K562 (cell line): ENCODE measurements around the gene BRCA1. TPM values are rescaled to one million over a fixed set of nuclear protein-coding genes. Genes with fewer than 3 reads are reported as not detected.

Source experiments
- polyA plus RNA-seq, 8 experiments: library from polyadenylated mRNA; depleted of rRNA in 4 of 8; stranded (reverse) in 5 of 8; unstranded in 3 of 8; fragments of >200 nt; fragmentation: Nextera tagmentation in 2 of 8; fragmentation: Illumina TruSeq in 1 of 8; extraction: Ambion mirVana in 2 of 8; extraction: Trizol in 1 of 8; gene quantifications; 2 replicates each; pipeline versions ENCODE4 v1.2.1 to v1.2.3, GENCODE V29; 2011 to 2014; ENCODE audit warnings: inconsistent platforms in 1 of 8, missing spikeins in 1 of 8
- small RNA-seq: library from RNA; depleted of rRNA; stranded (forward); fragments of <200 nt; gene quantifications from one replicate; pipeline ENCODE3, GENCODE V24; 2014
- total RNA-seq, 7 experiments: library from RNA; depleted of rRNA in 6 of 7; stranded (reverse); fragments of >200 nt in 6 of 7; fragmentation: Illumina TruSeq in 2 of 7; extraction: Trizol in 2 of 7; gene quantifications; 2 replicates each; pipeline versions ENCODE4 v1.2.1 to v1.2.3, GENCODE V29; 2011 to 2021; ENCODE audit warnings: low replicate concordance in 1 of 7

The BRCA1 gene
- total and polyA plus RNA-seq, 9 of the 15 experiments (the other 6 are each of a cell fraction or from before 2014, with no cell fraction given), result 25.9 to 95.3 (median 62.3) TPM

Small RNAs within 50 kb of the gene (small RNA-seq; reads per million reads assigned to genes)
- gene AC060780.2 (not detected), gene AC060780.3 (not detected), gene AC135721.1 (not detected)

Other genes starting within 250 kb of the BRCA1 start
Only the 7 nearest of the 12 such genes appear.
- 11.7 and 13.9 TPM in 2 replicates for gene IFI35, start 118.6 kb downstream of the BRCA1 start, total RNA-seq (2014; rRNA removed)
- gene IFI35, start 118.6 kb downstream of the BRCA1 start, total RNA-seq (2014; rRNA removed; fragmentation: Illumina TruSeq; extraction: Trizol), result 3.9 and 4.7 TPM in 2 replicates
- gene IFI35, start 118.6 kb downstream of the BRCA1 start, total RNA-seq (2015; rRNA removed; fragmentation: Illumina TruSeq; extraction: Trizol), result 8.4 and 9.4 TPM in 2 replicates
- 10.6 TPM in 2 replicates for gene IFI35, start 118.6 kb downstream of the BRCA1 start, total RNA-seq (2021)
- gene IFI35, start 118.6 kb downstream of the BRCA1 start, polyA plus RNA-seq (2011; rRNA removed), result 5.3 and 7.5 TPM in 2 replicates
- gene IFI35, start 118.6 kb downstream of the BRCA1 start, polyA plus RNA-seq (2014; fragmentation: Illumina TruSeq; extraction: Trizol), result 11.3 TPM in 2 replicates
- gene IFI35, start 118.6 kb downstream of the BRCA1 start, polyA plus RNA-seq (2014; fragmentation: Nextera tagmentation; extraction: Ambion mirVana), result 10 to 100 TPM in 1 of 2 experiments, 1 to 10 TPM in 1; 4.4 to 10.2 TPM
- gene IFI35, start 118.6 kb downstream of the BRCA1 start, polyA plus RNA-seq (2014; rRNA removed), result 12.0 and 13.1 TPM in 2 replicates
- 72.5 and 96.7 TPM in 2 replicates for gene VAT1, start 103.0 kb downstream of the BRCA1 start, total RNA-seq (2014; rRNA removed)
- gene VAT1, start 103.0 kb downstream of the BRCA1 start, total RNA-seq (2014; rRNA removed; fragmentation: Illumina TruSeq; extraction: Trizol), result 58.6 and 60.6 TPM in 2 replicates
- 94.7 and 97.8 TPM in 2 replicates for gene VAT1, start 103.0 kb downstream of the BRCA1 start, total RNA-seq (2015; rRNA removed; fragmentation: Illumina TruSeq; extraction: Trizol)
- gene VAT1, start 103.0 kb downstream of the BRCA1 start, total RNA-seq (2021), result 141 and 153 TPM in 2 replicates
- 46.3 and 61.6 TPM in 2 replicates for gene VAT1, start 103.0 kb downstream of the BRCA1 start, polyA plus RNA-seq (2011; rRNA removed)
- gene VAT1, start 103.0 kb downstream of the BRCA1 start, polyA plus RNA-seq (2014; fragmentation: Illumina TruSeq; extraction: Trizol), result 108 and 109 TPM in 2 replicates
- 10 to 100 TPM; 29.4 to 46.0 TPM for gene VAT1, start 103.0 kb downstream of the BRCA1 start, polyA plus RNA-seq (2014; fragmentation: Nextera tagmentation; extraction: Ambion mirVana)
- 62.2 and 66.7 TPM in 2 replicates for gene VAT1, start 103.0 kb downstream of the BRCA1 start, polyA plus RNA-seq (2014; rRNA removed)
- 0.68 and 1.3 TPM in 2 replicates for gene RND2, start 100.1 kb downstream of the BRCA1 start, total RNA-seq (2014; rRNA removed)
- gene RND2, start 100.1 kb downstream of the BRCA1 start, total RNA-seq (2014; rRNA removed; fragmentation: Illumina TruSeq; extraction: Trizol), result 0.98 and 0.99 TPM in 2 replicates
- gene RND2, start 100.1 kb downstream of the BRCA1 start, total RNA-seq (2015; rRNA removed; fragmentation: Illumina TruSeq; extraction: Trizol), result 1.4 TPM in 2 replicates
- gene RND2, start 100.1 kb downstream of the BRCA1 start, total RNA-seq (2021), result 1.8 TPM in 2 replicates
- gene RND2, start 100.1 kb downstream of the BRCA1 start, polyA plus RNA-seq (2011; rRNA removed), result 1.4 and 1.9 TPM in 2 replicates
- gene RND2, start 100.1 kb downstream of the BRCA1 start, polyA plus RNA-seq (2014; fragmentation: Illumina TruSeq; extraction: Trizol), result 1.3 TPM in 2 replicates
- under 1 TPM; 0.15 to 0.39 TPM for gene RND2, start 100.1 kb downstream of the BRCA1 start, polyA plus RNA-seq (2014; fragmentation: Nextera tagmentation; extraction: Ambion mirVana)
- 0.77 and 1.8 TPM in 2 replicates for gene RND2, start 100.1 kb downstream of the BRCA1 start, polyA plus RNA-seq (2014; rRNA removed)
- 37.0 and 38.9 TPM in 2 replicates for gene NBR1, start 45.9 kb upstream of the BRCA1 start, total RNA-seq (2014; rRNA removed)
- 50.2 and 59.5 TPM in 2 replicates for gene NBR1, start 45.9 kb upstream of the BRCA1 start, total RNA-seq (2014; rRNA removed; fragmentation: Illumina TruSeq; extraction: Trizol)
- gene NBR1, start 45.9 kb upstream of the BRCA1 start, total RNA-seq (2015; rRNA removed; fragmentation: Illumina TruSeq; extraction: Trizol), result 33.9 and 36.8 TPM in 2 replicates
- 39.9 and 44.8 TPM in 2 replicates for gene NBR1, start 45.9 kb upstream of the BRCA1 start, total RNA-seq (2021)
- gene NBR1, start 45.9 kb upstream of the BRCA1 start, polyA plus RNA-seq (2011; rRNA removed), result 41.0 and 70.1 TPM in 2 replicates
- gene NBR1, start 45.9 kb upstream of the BRCA1 start, polyA plus RNA-seq (2014; fragmentation: Illumina TruSeq; extraction: Trizol), result 58.6 and 62.8 TPM in 2 replicates
- 1 to 10 TPM; 4.2 to 7.5 TPM for gene NBR1, start 45.9 kb upstream of the BRCA1 start, polyA plus RNA-seq (2014; fragmentation: Nextera tagmentation; extraction: Ambion mirVana)
- gene NBR1, start 45.9 kb upstream of the BRCA1 start, polyA plus RNA-seq (2014; rRNA removed), result 36.2 and 39.9 TPM in 2 replicates
- gene TMEM106A, start 86.5 kb upstream of the BRCA1 start, total RNA-seq (2014; rRNA removed), result 0.08 and 0.09 TPM in 2 replicates
- 0.15 and 0.29 TPM in 2 replicates for gene TMEM106A, start 86.5 kb upstream of the BRCA1 start, total RNA-seq (2014; rRNA removed; fragmentation: Illumina TruSeq; extraction: Trizol)
- 0.26 and 0.29 TPM in 2 replicates for gene TMEM106A, start 86.5 kb upstream of the BRCA1 start, total RNA-seq (2015; rRNA removed; fragmentation: Illumina TruSeq; extraction: Trizol)
- 0.24 and 0.40 TPM in 2 replicates for gene TMEM106A, start 86.5 kb upstream of the BRCA1 start, total RNA-seq (2021)
- gene TMEM106A, start 86.5 kb upstream of the BRCA1 start, polyA plus RNA-seq (2011; rRNA removed), result 0.16 and 0.24 TPM in 2 replicates
- gene TMEM106A, start 86.5 kb upstream of the BRCA1 start, polyA plus RNA-seq (2014; fragmentation: Illumina TruSeq; extraction: Trizol), result 0.13 and 0.21 TPM in 2 replicates
- gene TMEM106A, start 86.5 kb upstream of the BRCA1 start, polyA plus RNA-seq (2014; fragmentation: Nextera tagmentation; extraction: Ambion mirVana), result under 1 TPM; 0.03 to 0.07 TPM
- 0.09 and 0.15 TPM in 2 replicates for gene TMEM106A, start 86.5 kb upstream of the BRCA1 start, polyA plus RNA-seq (2014; rRNA removed)
- gene CCDC200, start 103.3 kb upstream of the BRCA1 start, total RNA-seq (2014; rRNA removed), result not detected in 2 replicates
- gene CCDC200, start 103.3 kb upstream of the BRCA1 start, total RNA-seq (2014; rRNA removed; fragmentation: Illumina TruSeq; extraction: Trizol), result not detected in 2 replicates
- gene CCDC200, start 103.3 kb upstream of the BRCA1 start, total RNA-seq (2015; rRNA removed; fragmentation: Illumina TruSeq; extraction: Trizol), result not detected in 2 replicates
- not detected in 2 replicates for gene CCDC200, start 103.3 kb upstream of the BRCA1 start, total RNA-seq (2021)
- not detected in 2 replicates for gene CCDC200, start 103.3 kb upstream of the BRCA1 start, polyA plus RNA-seq (2011; rRNA removed)
- not detected in 2 replicates for gene CCDC200, start 103.3 kb upstream of the BRCA1 start, polyA plus RNA-seq (2014; fragmentation: Illumina TruSeq; extraction: Trizol)
- gene CCDC200, start 103.3 kb upstream of the BRCA1 start, polyA plus RNA-seq (2014; fragmentation: Nextera tagmentation; extraction: Ambion mirVana), result under 1 TPM in 1 of 2 experiments, not detected in 1; 0.14 TPM
- gene CCDC200, start 103.3 kb upstream of the BRCA1 start, polyA plus RNA-seq (2014; rRNA removed), result not detected in 2 replicates
- not detected in 2 replicates for gene RNU2-1, start 108.6 kb upstream of the BRCA1 start, total RNA-seq (2014; rRNA removed)
- gene RNU2-1, start 108.6 kb upstream of the BRCA1 start, total RNA-seq (2014; rRNA removed; fragmentation: Illumina TruSeq; extraction: Trizol), result not detected in 2 replicates
- gene RNU2-1, start 108.6 kb upstream of the BRCA1 start, total RNA-seq (2015; rRNA removed; fragmentation: Illumina TruSeq; extraction: Trizol), result not detected in 2 replicates
- gene RNU2-1, start 108.6 kb upstream of the BRCA1 start, total RNA-seq (2021), result 9,315 and 9,527 TPM in 2 replicates
- gene RNU2-1, start 108.6 kb upstream of the BRCA1 start, polyA plus RNA-seq (2011; rRNA removed), result not detected in 2 replicates
- not detected in 2 replicates for gene RNU2-1, start 108.6 kb upstream of the BRCA1 start, polyA plus RNA-seq (2014; fragmentation: Illumina TruSeq; extraction: Trizol)
- not detected for gene RNU2-1, start 108.6 kb upstream of the BRCA1 start, polyA plus RNA-seq (2014; fragmentation: Nextera tagmentation; extraction: Ambion mirVana)
- not detected in 2 replicates for gene RNU2-1, start 108.6 kb upstream of the BRCA1 start, polyA plus RNA-seq (2014; rRNA removed)